Activated CD4-positive, CD25-positive, alpha-beta regulatory T cell treated with anti-CD3 and anti-CD28 coated beads, Interleukin-2, amount 50 U/mL, for 72 hours (primary cell): Measurements from ENCODE around the gene SETD2.
"Not testable (repeated sequence)": the region's sequence is repeated elsewhere in the genome, so short reads cannot be mapped to it uniquely, and the experiment has no call there.

ENCODE experiments used
- DNase-seq: peaks from one replicate; pipeline ENCODE4 v3.0.0; 2021

Gene SETD2

DNA sequence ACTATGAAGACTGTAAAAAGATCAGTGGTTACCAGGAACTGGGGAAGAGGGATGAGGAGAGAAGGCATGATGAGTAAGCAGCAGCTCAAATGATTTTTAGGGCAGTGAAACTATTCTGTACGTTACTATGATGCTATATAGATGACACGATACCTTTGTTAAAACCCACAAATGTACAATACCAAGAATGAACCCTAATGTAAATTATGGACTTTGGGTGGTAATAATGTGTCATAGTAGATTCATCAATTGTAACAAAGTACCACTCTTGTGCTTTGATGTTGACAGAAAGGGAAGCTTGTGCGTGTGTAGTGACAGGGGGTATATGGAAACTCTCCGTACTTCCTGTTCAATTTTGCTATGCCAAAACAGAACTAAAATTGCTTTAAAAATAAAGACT lies 132.9 kb downstream of the SETD2 start:
- DNase-seq, result not testable (repeated sequence)

DNA sequence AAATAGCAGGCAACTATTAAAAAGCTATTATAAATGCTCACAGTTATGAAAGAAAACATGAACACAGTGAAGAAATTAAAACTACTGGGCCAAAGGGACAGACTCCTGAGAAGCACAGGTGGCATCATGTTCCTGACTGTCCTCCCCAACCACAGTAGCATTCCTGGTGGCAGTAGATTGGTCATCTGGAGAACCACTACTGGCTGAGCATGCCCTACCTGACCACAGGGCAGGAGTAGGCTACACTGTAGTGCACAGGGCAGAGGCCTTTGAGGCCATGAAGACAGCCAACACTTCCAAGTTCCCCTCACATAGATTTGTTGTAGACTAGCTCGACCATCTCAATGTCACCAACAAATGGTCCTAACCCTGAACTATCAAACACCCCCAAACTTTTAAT lies 135.2 kb downstream of the SETD2 start:
- no peak for DNase-seq

DNA sequence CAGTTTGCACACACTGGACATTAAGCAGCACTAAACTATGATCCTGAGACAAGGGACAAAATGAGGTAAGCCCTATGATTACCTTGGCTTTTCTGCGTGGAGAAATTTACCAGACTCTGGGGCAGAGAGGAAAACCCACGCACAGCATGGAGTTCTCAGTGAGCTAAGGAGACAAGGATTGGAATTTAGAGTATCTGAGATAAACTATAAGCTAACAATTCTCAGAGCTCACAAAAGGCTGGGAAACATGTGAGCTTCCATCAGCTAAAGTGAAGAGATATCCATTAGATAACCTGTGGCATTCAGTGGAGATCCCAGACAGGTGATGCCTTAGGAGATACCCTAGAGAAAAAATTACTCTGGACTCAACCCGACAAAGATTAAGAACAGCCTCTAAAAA lies 135.8 kb downstream of the SETD2 start:
- no peak for DNase-seq

DNA sequence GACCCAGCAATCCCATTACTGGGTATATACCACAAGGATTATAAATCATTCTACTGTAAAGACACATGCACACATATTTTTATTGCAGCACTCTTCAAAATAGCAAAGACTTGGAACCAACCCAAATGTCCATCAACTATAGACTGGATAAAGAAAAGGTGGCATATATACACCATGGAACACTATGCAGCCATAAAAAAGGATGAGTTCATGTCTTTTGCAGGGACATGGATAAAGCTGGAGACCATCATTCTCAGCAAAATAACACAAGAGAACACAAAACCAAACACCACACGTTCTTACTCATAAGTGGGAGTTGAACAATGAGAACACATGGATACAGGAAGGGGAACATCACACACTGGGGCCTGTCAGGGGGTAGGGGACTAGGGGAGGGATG lies 137.5 kb downstream of the SETD2 start:
- not testable (repeated sequence) for DNase-seq

DNA sequence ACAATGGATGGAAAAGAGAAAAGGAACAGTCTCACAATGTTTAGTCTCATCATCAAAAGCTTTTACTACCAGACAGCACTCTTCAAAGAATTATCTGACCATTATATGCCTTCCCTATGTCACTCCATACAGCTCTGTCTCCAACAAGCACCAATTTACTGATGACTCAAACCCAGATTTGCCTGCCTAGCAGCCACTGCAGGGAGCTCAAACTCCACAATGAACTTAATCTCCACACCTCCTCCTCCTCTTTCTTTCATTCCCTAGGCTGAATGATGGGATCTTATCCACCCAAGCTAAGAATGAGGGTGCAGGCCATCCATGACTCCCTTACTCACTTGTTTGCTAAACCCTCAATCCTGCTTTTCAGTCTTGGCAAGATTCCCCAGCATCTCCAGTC lies 139.0 kb downstream of the SETD2 start:
- no peak for DNase-seq

GRCh38 chr3:47022641-47023071 lies 141.3 kb downstream of the SETD2 start:
- DNase-seq, result no peak

DNA sequence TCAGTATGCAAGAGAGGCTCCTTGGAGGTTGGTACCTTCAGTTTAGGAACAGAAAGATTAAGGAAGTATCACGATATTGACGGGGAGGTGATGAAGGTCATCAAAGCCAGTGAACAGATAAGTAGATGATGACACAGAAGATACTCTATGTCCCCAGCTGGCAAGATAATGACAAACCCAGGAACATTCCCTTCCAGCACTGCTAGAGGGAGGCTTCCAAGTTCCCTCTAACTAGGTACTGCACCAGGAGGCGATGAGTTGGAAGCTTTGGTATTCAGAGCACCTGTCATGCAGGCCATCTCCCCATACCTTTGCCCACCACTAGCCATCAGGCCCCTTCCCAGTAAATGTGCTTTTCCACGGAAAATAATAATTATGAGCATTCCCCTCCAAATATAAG lies 143.6 kb downstream of the SETD2 start:
- no peak for DNase-seq

DNA sequence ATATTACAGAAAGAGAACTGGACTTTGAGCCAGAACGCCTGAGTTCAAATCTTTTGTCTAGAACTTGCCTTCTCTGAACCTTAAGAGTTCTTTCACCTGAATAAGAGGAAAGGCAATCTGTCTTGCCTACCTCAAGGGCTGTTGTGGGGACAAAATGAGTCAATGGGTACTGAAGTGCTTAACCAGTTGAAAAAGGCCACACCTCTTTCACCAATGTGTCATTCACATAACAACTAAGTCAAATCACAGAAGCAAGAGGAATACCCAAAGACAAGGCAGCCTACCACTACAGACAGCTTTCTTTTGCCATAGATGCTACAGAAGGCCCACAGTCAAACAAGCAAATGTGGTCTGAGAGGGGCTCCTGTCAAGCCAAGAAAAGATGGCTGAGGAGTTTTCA lies 144.7 kb downstream of the SETD2 start:
- no peak for DNase-seq

GRCh38 chr3:47018269-47018611 lies 145.7 kb downstream of the SETD2 start:
- DNase-seq, result no peak

GRCh38 chr3:47017504-47018268 lies 146.2 kb downstream of the SETD2 start:
- no peak for DNase-seq

- DNase-seq, result peak; percentile 36
Observed at GRCh38 chr3:47016934-47017435, 146.9 kb downstream of the SETD2 start.

GRCh38 chr3:47016086-47016933 lies 147.6 kb downstream of the SETD2 start:
- no peak for DNase-seq

DNA sequence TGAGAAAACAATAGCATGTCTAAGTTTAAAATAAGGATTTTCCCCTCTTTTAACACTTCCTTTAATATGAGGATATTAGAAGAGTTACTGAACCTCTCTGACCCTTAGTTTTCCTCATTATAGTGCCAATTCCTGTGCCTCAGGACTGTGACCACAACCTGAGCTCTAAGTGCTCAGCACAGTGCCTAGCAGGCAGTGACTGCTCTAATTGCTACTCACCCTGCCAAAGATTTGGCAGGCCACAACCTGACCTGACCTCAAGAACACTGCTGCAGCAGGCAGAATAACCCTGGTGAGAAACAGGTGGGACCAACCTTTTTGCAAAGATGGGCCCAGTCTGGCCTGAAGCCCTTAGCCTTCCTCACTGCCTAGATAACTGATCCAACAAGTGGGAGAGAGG lies 148.8 kb downstream of the SETD2 start:
- DNase-seq, result no peak

DNA sequence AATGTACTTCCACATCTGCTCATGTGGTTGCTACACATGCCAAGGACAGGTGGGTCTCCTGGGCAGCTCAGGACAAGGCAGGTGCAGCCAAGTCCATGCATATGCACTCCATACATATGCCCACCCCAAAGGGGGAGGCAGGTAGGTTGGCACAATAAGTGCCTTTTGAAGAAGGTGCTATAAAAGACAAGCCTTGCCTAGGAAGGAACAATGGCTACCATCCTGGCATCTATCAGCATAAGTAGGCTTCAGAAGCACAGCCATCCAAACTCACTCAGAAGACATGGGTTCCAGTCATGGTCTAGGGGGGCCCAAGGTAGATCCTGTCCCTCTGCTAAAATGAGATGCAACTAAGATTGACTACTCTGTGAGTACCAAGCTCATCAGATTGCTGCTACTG lies 149.9 kb downstream of the SETD2 start:
- DNase-seq, result no peak

DNA sequence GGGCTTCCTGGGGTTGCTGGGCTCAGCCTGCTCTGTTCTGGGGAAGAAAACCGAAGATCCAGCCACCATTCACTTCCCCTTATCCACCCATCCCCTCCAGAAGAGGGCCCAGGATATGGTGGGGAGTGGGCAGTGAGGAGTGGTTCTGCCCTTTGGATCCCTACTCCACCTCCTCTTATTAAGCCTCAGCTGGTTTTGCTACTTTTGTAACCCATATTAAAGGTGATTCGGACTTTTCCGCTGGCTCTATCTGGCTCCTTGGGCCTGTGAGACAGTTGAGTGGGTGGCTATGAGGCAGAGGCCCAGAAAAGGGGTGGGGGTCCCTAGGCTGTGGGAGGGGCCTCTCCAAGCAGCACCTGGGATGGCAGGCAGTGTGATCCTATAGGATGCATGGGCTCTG lies 150.7 kb downstream of the SETD2 start:
- no peak for DNase-seq

GRCh38 chr3:47012342-47013230 lies 151.3 kb downstream of the SETD2 start:
- DNase-seq, result peak; percentile 30

GRCh38 chr3:47011371-47011770 lies 152.5 kb downstream of the SETD2 start:
- no peak for DNase-seq

GRCh38 chr3:47010910-47011309 lies 153.0 kb downstream of the SETD2 start:
- DNase-seq, result no peak

DNA sequence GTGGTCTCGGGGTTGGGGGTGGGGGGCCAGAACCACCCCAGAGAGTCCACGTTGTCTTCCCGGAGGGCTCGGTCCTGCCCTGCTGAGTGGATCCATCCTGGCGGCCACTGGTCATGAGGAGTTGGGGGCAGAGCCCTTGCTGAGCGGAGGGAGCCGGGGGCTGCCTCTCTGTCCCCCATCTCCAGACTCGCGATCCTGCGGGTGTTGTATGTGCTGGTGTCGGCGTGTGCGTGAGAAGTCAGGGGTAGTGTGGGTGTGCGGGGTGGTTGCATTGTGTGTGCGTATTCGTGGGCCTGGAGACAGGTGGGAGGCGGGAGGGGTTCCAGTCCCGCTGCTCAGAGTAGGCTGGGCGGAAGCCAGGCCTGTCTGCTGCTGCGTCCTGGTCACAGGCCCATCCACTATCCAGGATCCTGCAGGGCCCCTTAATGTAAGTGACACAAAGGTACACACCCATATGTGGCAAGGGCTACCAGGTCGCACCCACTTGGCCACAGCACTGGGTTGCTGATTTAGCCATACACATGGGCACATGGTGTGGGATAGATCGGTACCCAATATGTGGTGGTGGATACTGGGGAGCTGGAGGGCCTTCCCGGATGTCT lies 153.7 kb downstream of the SETD2 start:
- DNase-seq, result peak; percentile 25

- DNase-seq, result peak; percentile 64
Observed at GRCh38 chr3:47009225-47010110, 154.4 kb downstream of the SETD2 start.

DNA sequence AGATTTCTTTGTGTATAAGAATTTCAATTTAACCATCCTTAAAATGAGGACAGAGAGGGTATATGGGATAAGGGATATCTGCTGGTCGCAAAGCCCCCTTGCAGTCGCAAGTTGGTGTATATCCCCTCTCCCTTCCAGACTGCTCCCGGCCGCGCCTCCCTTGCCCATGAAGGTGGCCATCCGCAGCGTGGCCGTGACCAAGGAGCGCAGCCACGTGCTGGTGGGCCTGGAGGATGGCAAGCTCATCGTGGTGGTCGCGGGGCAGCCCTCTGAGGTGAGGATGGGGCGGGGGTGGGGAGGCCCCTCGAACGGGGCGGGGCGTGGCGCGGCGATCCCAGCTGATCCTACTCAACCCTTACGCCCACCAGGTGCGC lies 155.1 kb downstream of the SETD2 start:
- DNase-seq, result no peak
